GM12878 (cell line): Measurements from ENCODE around the gene MTSS2.

ENCODE experiments used
- CBX5 ChIP-seq: sonication (generic); IDR thresholded peaks from 2 replicates; pipeline ENCODE4 v1.6.1; 2016; ENCODE audit warnings: low read depth, moderate library complexity, mild to moderate bottlenecking, inconsistent platforms
- EZH2 ChIP-seq: IDR thresholded peaks from 2 replicates; pipeline ENCODE4 v1.6.1; 2012; ENCODE audit warnings: low read depth, mild to moderate bottlenecking, control low read depth, inconsistent platforms, low read length, borderline replicate concordance; ENCODE audit not compliant: control insufficient read depth
- MEF2A ChIP-seq: IDR thresholded peaks from 2 replicates; pipeline ENCODE4 v1.6.1; 2011; ENCODE audit warnings: low read depth, mild to moderate bottlenecking, low read length, moderate library complexity; ENCODE audit not compliant: insufficient read depth
- NFIC ChIP-seq: IDR thresholded peaks from 2 replicates; pipeline ENCODE4 v1.6.1; 2012; ENCODE audit warnings: low read depth, mild to moderate bottlenecking, inconsistent platforms, low read length, moderate library complexity
- SIN3A ChIP-seq: IDR thresholded peaks from 2 replicates; pipeline ENCODE4 v1.6.1; 2012; ENCODE audit warnings: low read depth, low read length, improper control_type of control experiment
- TBL1XR1 ChIP-seq: IDR thresholded peaks from 2 replicates; pipeline ENCODE4 v1.6.1; 2012; ENCODE audit warnings: low read depth, low read length, improper control_type of control experiment
- TF ChIP-seq, protein P1 (sequence below), 3 experiments: IDR thresholded peaks in 2 of 3; conservative IDR thresholded peaks in 1 of 3; 2 replicates each; pipeline ENCODE4 v1.5.1; 2011; ENCODE audit warnings: low read depth in 3 of 3, low read length in 3 of 3, mild to moderate bottlenecking in 3 of 3, control low read depth in 2 of 3, moderate library complexity in 2 of 3, inconsistent platforms in 1 of 3, mixed read lengths in 1 of 3; ENCODE audit not compliant: control insufficient read depth in 2 of 3, insufficient read depth in 1 of 3; ENCODE audit errors: extremely low read depth in 1 of 3

DNA sequence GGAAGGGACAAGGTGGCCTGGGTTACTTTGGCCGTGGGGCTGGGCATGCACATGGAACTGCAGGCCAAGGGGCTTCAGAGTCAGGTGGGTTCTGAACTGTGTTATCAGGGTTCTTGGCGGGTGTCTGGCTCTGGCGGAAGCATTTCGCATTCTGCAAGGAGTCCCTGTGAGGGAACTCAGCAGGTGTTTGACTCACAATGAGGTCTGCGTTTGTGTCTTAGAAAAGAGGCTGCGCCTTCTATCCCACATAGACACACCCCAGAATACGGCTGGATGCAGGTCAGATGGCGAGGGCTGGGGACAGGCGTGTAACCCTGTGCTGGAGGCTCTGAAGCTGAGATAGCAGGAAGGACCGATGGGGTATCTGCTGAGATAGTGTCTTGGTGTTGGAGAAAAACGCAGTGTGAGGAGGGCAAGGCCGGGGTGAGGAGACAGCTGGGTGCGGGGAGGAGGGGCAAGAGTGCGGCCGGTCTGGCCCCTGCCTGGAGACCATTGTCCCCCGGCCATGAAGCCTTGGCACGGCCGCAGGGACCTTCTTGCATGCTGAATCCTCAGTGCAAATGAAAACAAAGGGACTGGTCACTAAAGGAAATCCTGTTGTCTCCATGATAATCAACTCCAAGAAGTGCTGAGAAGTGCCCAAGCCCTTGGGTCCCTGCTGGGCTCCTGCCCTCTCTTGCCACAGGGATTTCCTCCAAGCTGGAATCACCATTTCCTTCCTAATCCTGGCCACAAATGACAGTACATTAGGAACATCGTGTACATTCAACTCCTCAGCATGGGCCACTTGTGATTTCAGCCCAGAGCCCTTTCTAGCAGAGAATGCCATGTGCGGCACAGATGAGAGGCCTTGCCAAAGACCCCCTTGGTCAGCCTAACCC lies 22.8 kb upstream of the MTSS2 start:
- TF ChIP-seq TBL1XR1 (no peak), MEF2A (no peak), CBX5 (no peak), EZH2 (no peak), SIN3A (no peak), NFIC (no peak)
- TF ChIP-seq, protein P1, sequence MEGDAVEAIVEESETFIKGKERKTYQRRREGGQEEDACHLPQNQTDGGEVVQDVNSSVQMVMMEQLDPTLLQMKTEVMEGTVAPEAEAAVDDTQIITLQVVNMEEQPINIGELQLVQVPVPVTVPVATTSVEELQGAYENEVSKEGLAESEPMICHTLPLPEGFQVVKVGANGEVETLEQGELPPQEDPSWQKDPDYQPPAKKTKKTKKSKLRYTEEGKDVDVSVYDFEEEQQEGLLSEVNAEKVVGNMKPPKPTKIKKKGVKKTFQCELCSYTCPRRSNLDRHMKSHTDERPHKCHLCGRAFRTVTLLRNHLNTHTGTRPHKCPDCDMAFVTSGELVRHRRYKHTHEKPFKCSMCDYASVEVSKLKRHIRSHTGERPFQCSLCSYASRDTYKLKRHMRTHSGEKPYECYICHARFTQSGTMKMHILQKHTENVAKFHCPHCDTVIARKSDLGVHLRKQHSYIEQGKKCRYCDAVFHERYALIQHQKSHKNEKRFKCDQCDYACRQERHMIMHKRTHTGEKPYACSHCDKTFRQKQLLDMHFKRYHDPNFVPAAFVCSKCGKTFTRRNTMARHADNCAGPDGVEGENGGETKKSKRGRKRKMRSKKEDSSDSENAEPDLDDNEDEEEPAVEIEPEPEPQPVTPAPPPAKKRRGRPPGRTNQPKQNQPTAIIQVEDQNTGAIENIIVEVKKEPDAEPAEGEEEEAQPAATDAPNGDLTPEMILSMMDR (IDR thresholded peaks at IDR 0.05 in 2 of 3, conservative IDR thresholded peaks at IDR 0.05 in 1 of 3; ENCODE audit: control insufficient read depth in 2 of 3, extremely low read depth in 1 of 3, insufficient read depth in 1 of 3, low read depth in 3 of 3, low read length in 3 of 3) = no peak
